ENCODE results near the gene EDRF1. TPM values are rescaled to one million over a fixed set of nuclear protein-coding genes. Genes with fewer than 3 reads are reported as not detected.

EDRF1 gene
- total and polyA plus RNA-seq, 2 of the 8 experiments (the other 6 are each of a cell fraction or from before 2014, with no cell fraction given): 19.9 to 37.8 TPM

DNA sequence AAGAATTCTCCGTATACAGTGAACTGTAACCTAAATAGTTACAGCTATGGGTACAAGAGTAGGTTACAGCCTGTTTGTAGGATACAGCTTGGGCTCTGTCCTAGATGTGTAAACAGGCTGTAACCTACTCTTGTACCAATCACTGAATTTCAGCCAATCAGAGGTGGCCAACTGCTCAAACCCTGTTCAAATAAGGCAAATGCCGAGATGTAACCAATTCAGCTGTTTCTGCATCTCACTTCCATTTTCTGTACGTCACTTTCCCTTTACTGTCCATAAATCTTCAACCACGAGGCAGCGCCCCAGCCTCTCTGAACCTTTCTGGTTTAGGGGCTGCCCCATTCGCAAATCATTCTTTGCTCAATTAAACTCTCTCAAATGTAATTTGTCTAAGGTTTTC lies 64.4 kb downstream of the EDRF1 start:
- H3K79me2 ChIP-seq (ENCODE audit: control insufficient read depth in 1 of 2, insufficient read depth in 2 of 2, low read length in 2 of 2): no peaks in the 10 kb centered on the region
- H2BK15ac ChIP-seq (ENCODE audit: low read length): no peak overlapping the region
- no peaks in the 10 kb centered on the region; a peak in 1 of 7 replicates for H3K4me1 ChIP-seq (replicated peaks in 1 of 4; ENCODE audit: control insufficient read depth in 3 of 4, insufficient read depth in 4 of 4, low read length in 3 of 4)
- no peak overlapping the region for H2BK120ac ChIP-seq (replicated peaks; ENCODE audit: low read depth, low read length)
- H2BK20ac ChIP-seq (ENCODE audit: low read length): no peak overlapping the region
- no peak overlapping the region for H4K5ac ChIP-seq (ENCODE audit: insufficient read length, low read depth, low read length)
- no peaks in the 10 kb centered on the region for H3K9me3 ChIP-seq (ENCODE audit: insufficient read depth in 2 of 2, low read depth in 1 of 2, low read length in 1 of 2)
- no peak for TF ChIP-seq POLR2A (IDR thresholded peaks at IDR 0.05; ENCODE audit: control extremely low read depth in 1 of 2, low read depth in 2 of 2, low read length in 2 of 2)
- ChIA-PET CTCF (ENCODE audit: partially characterized antibody) (interaction anchor here (1.7 kb wide), 1 partner anchor 13 kb away, joined by 6 read pairs; no protein-coding TSS in a partner anchor), POLR2A (ENCODE audit: partially characterized antibody) (interaction anchor here (1.6 to 1.7 kb wide), 2 partner anchors 8 to 13 kb away, joined by 4 to 5 read pairs; no protein-coding TSS in a partner anchor)
- no peak overlapping the region for H3K18ac ChIP-seq (ENCODE audit: extremely low read depth, low read length)
- H3K23ac ChIP-seq (ENCODE audit: insufficient read length): no peak overlapping the region
- H3K4ac ChIP-seq (replicated peaks; ENCODE audit: insufficient read length, low read depth, low read length): no peak overlapping the region
- no peaks in the 10 kb centered on the region for H4K20me1 ChIP-seq (replicated peaks in 1 of 2; ENCODE audit: control insufficient read depth in 1 of 2, insufficient read depth in 2 of 2, low read length in 2 of 2)
- no peak overlapping the region for H2AK5ac ChIP-seq (ENCODE audit: low read depth, low read length)
- no peak overlapping the region for H3K4me2 ChIP-seq (ENCODE audit: insufficient read depth in 1 of 2, low read depth in 2 of 2, low read length in 2 of 2)
- FAIRE-seq (no peak), DNase-seq (ENCODE audit: low read depth in 1 of 2, low spot score in 2 of 2) (no peak)
- H4K91ac ChIP-seq (replicated peaks; ENCODE audit: insufficient read length, low read length): no peak overlapping the region
- no peak overlapping the region for H3K56ac ChIP-seq (replicated peaks; ENCODE audit: insufficient read length, low read depth, low read length)
- WGBS, 2 experiments (ENCODE audit: extremely low coverage in 1 of 2, insufficient coverage in 1 of 2, insufficient read length in 1 of 2, insufficient replicate concordance in 2 of 2, low coverage in 1 of 2, low lambda C conversion rate in 2 of 2, missing lambda C conversion rate in 1 of 2): 87% methylated on average over 6 of the region's 6 CpGs; no CpG with 5 or more reads in 1 of the 2 experiments
- H3K27me3 ChIP-seq (replicated peaks in 1 of 4; ENCODE audit: control insufficient read depth in 3 of 4, extremely low read depth in 1 of 4, insufficient read depth in 3 of 4, low read length in 3 of 4): no peaks in the 10 kb centered on the region
- H2AFZ ChIP-seq (ENCODE audit: low read length): no peak overlapping the region
- H3K4me3 ChIP-seq (ENCODE audit: extremely low read depth in 1 of 4, insufficient read depth in 2 of 4, low read depth in 3 of 4, low read length in 4 of 4): no peak overlapping the region
- H3K9ac ChIP-seq (replicated peaks in 1 of 4; ENCODE audit: extremely low read depth in 1 of 4, low read depth in 3 of 4, low read length in 3 of 4): no peak overlapping the region
- no peaks in the 10 kb centered on the region for H3K23me2 ChIP-seq (ENCODE audit: low read depth, low read length)
- no peaks in the 10 kb centered on the region; a peak in 1 of 8 replicates for H3K36me3 ChIP-seq (ENCODE audit: control insufficient read depth in 2 of 4, insufficient read depth in 4 of 4, low read length in 3 of 4)
- no peak overlapping the region for H4K8ac ChIP-seq (ENCODE audit: extremely low read depth, insufficient read depth, low read length)
- no peak overlapping the region for H2BK12ac ChIP-seq (ENCODE audit: low read depth, low read length)
- H2BK5ac ChIP-seq (ENCODE audit: low read depth, low read length): no peak overlapping the region
- H3K14ac ChIP-seq (ENCODE audit: insufficient read length): no peak overlapping the region
- H3K79me1 ChIP-seq (ENCODE audit: low read depth, low read length): no peaks in the 10 kb centered on the region
- H3K27ac ChIP-seq (ENCODE audit: low read depth, low read length): no peak overlapping the region
